GM21529 (cell line): ENCODE measurements around the gene TNK2.
"Not testable (repeated sequence)": the region's sequence is repeated elsewhere in the genome, so short reads cannot be mapped to it uniquely, and the experiment has no call there.

ENCODE experiments used
- ATAC-seq: cut with Tn5 transposase; IDR thresholded peaks from one replicate; pipeline ENCODE4 v1.9.1; 2021; ENCODE audit not compliant: unreplicated experiment

The TNK2 gene

GRCh38 chr3:195824425-195825190, 83.7 kb downstream of the TNK2 start:
- not testable (repeated sequence) for ATAC-seq

GRCh38 chr3:195823999-195824398, 84.4 kb downstream of the TNK2 start:
- ATAC-seq, result no peak

- ATAC-seq, result no peak
These were observed 85.1 kb downstream of the TNK2 start for GRCh38 chr3:195823280-195823679.

GRCh38 chr3:195822131-195822696, 86.1 kb downstream of the TNK2 start:
- ATAC-seq, result no peak

GRCh38 chr3:195821403-195822130, 86.8 kb downstream of the TNK2 start:
- ATAC-seq, result no peak

- no peak for ATAC-seq
These were observed 87.5 kb downstream of the TNK2 start for GRCh38 chr3:195820901-195821300.

GRCh38 chr3:195820186-195820585, 88.2 kb downstream of the TNK2 start:
- no peak for ATAC-seq

- ATAC-seq, result no peak
These were observed 90.0 kb downstream of the TNK2 start for GRCh38 chr3:195818301-195818700.

- ATAC-seq, result no peak
These were observed 90.7 kb downstream of the TNK2 start for GRCh38 chr3:195817578-195818135.

GRCh38 chr3:195816276-195816913, 92.0 kb downstream of the TNK2 start:
- ATAC-seq, result not testable (repeated sequence)

- ATAC-seq, result no peak
These were observed 93.1 kb downstream of the TNK2 start for GRCh38 chr3:195815169-195815771.

- no peak for ATAC-seq
These were observed 94.3 kb downstream of the TNK2 start for GRCh38 chr3:195813916-195814640.
